Left lung (tissue), 10 donors: ENCODE data around the gene SNRPA. TPM values are rescaled to one million over a fixed set of nuclear protein-coding genes. Genes with fewer than 3 reads are reported as not detected.

Experiments
- ATAC-seq: fragments of 200-7000 bp; cut with Tn5 transposase; one replicate; pipeline ENCODE4 v1.9.1; 2020; ENCODE audit warnings: moderate library complexity
- DNase-seq, 4 donors: peaks; one replicate each; pipeline ENCODE4 v3.0.0-alpha.2; 2013 to 2020
- H3K27ac ChIP-seq, 2 donors: fragments of 200-600 bp; sonication (generic) in 1 of 2; one replicate each; pipeline versions ENCODE4 v1.5.0 to v1.8.0; 2020 to 2021
- H3K27me3 ChIP-seq, 2 donors: fragments of 200-600 bp; sonication (generic) in 1 of 2; one replicate each; pipeline versions ENCODE4 v1.5.0 to v1.8.0; 2020 to 2021
- H3K36me3 ChIP-seq, 2 donors: fragments of 200-600 bp; sonication (generic) in 1 of 2; one replicate each; pipeline versions ENCODE4 v1.5.0 to v1.8.0; 2020 to 2021
- H3K4me1 ChIP-seq, 2 donors: fragments of 200-600 bp; one replicate each; pipeline ENCODE4 v1.8.0; 2021
- H3K4me3 ChIP-seq, 2 donors: fragments of 200-600 bp; sonication (generic) in 1 of 2; one replicate each; pipeline versions ENCODE4 v1.5.0 to v1.8.0; 2020 to 2021; ENCODE audit warnings: mild to moderate bottlenecking in 1 of 2
- H3K9me3 ChIP-seq, 2 donors: fragments of 200-600 bp; sonication (generic) in 1 of 2; one replicate each; pipeline versions ENCODE4 v1.5.0 to v1.8.0; 2020 to 2021
- CTCF ChIP-seq, 2 donors: fragments of 200-600 bp; sonication (generic) in 1 of 2; IDR thresholded peaks; one replicate each; pipeline versions ENCODE4 v1.5.0 to v1.8.0; 2021; ENCODE audit warnings: antibody characterized with exemption in 2 of 2
- intact Hi-C, 2 donors: fragments of 100-400 bp; cut with DNase I; formaldehyde crosslinking; loops; one replicate each; pipeline versions ENCODE4 v1.11.2 to v1.14.2; 2022
- polyA plus RNA-seq, 6 donors: library from polyadenylated mRNA; unstranded; fragments of 120-200 nt; gene quantifications; one replicate each; pipeline ENCODE4 v1.2.1, GENCODE V29; 2013; ENCODE audit not compliant: insufficient read length in 6 of 6
- total RNA-seq, 2 donors: library from RNA; stranded (reverse); fragmentation: NEBNext Ultra II Directional; extraction: Animal tissue kit (Norgen Biotek cat#: 25700); gene quantifications; one replicate each; pipeline ENCODE4 v1.2.1, GENCODE V29; 2021
- donor health status: DM: no; HTN: yes; CAD: no.
- donor health status: DM: no; HTN: no; CAD: no.

The SNRPA gene
- total and polyA plus RNA-seq, 8 donors = 46.1 to 126 (median 112) TPM

GRCh38 chr19:40805258-40805868 lies 54.4 kb downstream of the SNRPA start:
- H3K36me3 ChIP-seq = peaks cover 0 to 86% of the 10 kb centered on the region in 2 donors
- H3K27me3 ChIP-seq = no peaks in the 10 kb centered on the region
- intact Hi-C loops = no loop called here
- ATAC-seq (no peak), DNase-seq (peak in 1 of 4 donors; percentile 52)
- TF ChIP-seq CTCF (IDR thresholded peaks at IDR 0.05) = no peak
- no peaks in the 10 kb centered on the region for H3K9me3 ChIP-seq
- peaks cover 63 to 99% of the 10 kb centered on the region in 2 donors for H3K4me1 ChIP-seq
- H3K27ac ChIP-seq = peak overlapping the region; percentile 56 to 91
- no peak overlapping the region for H3K4me3 ChIP-seq

GRCh38 chr19:40806423-40807146 lies 55.6 kb downstream of the SNRPA start:
- intact Hi-C loops = no loop called here
- Histone ChIP-seq H3K27ac (peak overlapping the region; percentile 56 to 91), H3K4me1 (peaks cover 56 to 93% of the 10 kb centered on the region in 2 donors), H3K27me3 (no peaks in the 10 kb centered on the region), H3K36me3 (peaks cover 0 to 75% of the 10 kb centered on the region in 2 donors), H3K9me3 (no peaks in the 10 kb centered on the region), H3K4me3 (peak overlapping the region in 1 of 2 donors; percentile 1)
- ATAC-seq (peak; percentile 30), DNase-seq (peak; percentile 71 to 93 (median 82))
- peak; percentile 78 to 89 for TF ChIP-seq CTCF (IDR thresholded peaks at IDR 0.05)

- peak in 1 of 2 donors; percentile 13 for TF ChIP-seq CTCF (IDR thresholded peaks at IDR 0.05)
- DNase-seq = peak in 1 of 4 donors; percentile 71
- ATAC-seq = no peak
- peaks cover 0 to 67% of the 10 kb centered on the region in 2 donors for H3K36me3 ChIP-seq
- peak overlapping the region in 1 of 2 donors; percentile 1 for H3K4me3 ChIP-seq
- H3K27me3 ChIP-seq = no peaks in the 10 kb centered on the region
- no peaks in the 10 kb centered on the region for H3K9me3 ChIP-seq
- intact Hi-C loops = no loop called here
- peaks cover 50 to 93% of the 10 kb centered on the region in 2 donors for H3K4me1 ChIP-seq
- H3K27ac ChIP-seq = peak overlapping the region; percentile 56 to 91
These were observed 56.4 kb downstream of the SNRPA start for GRCh38 chr19:40807147-40808020.

GRCh38 chr19:40808021-40808325 lies 57.0 kb downstream of the SNRPA start:
- no peak for ATAC-seq
- peaks cover 44 to 93% of the 10 kb centered on the region in 2 donors for H3K4me1 ChIP-seq

More at GRCh38 chr19:40808021-40808325, 57.0 kb downstream of the SNRPA start:
- Histone ChIP-seq H3K36me3 (peaks cover 0 to 61% of the 10 kb centered on the region in 2 donors), H3K9me3 (no peaks in the 10 kb centered on the region), H3K4me3 (no peak overlapping the region), H3K27ac (peak overlapping the region in 1 of 2 donors; percentile 91), H3K27me3 (no peaks in the 10 kb centered on the region)
- no peak for TF ChIP-seq CTCF (IDR thresholded peaks at IDR 0.05)
- intact Hi-C loops = no loop called here
- DNase-seq = no peak
